HG03039 (cell line): ENCODE data around the gene SRR.

Experiments
- ATAC-seq: cut with Tn5 transposase; IDR thresholded peaks from one replicate; pipeline ENCODE4 v1.9.1; 2021; ENCODE audit warnings: mild to moderate bottlenecking, moderate library complexity; ENCODE audit not compliant: unreplicated experiment

Gene SRR

DNA sequence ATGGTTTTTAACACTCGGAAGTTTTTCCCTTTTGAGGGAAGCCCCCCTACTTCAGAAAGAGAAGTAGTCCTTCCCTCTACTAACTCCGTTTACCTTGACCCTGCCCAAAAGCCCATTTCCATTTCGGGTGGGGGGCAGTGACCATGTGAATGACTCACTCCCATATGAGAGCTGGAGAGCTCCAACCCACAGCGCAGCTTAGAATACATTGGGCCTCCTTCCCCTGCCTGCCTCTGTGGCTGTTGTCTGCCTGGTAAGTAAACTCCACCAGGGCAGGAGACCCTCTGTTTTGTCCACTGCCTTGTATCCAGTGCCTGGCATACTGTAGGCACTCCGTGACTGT lies 34.5 kb downstream of the SRR start:
- no peak for ATAC-seq

GRCh38 chr17:2343421-2343820 lies 39.7 kb downstream of the SRR start:
- no peak for ATAC-seq

DNA sequence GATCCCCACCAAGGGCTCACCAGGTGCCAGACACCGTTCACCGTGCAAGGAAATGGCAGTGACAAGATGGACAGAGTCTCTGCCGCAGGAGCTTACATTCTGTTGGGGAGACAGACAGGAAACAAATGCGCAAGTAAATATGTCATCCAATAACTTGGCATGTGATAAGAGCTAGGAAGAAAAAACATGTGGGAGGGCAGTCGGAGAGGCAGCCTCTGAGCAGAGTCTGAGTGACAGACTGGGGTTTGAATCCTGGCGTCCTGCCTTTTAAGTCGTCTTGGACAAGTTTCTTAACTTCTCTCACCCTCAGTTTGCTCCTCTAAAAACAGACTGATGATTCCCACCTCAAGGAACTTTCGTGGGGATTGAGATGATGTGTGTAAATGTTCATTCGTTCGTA lies 40.8 kb downstream of the SRR start:
- no peak for ATAC-seq

DNA sequence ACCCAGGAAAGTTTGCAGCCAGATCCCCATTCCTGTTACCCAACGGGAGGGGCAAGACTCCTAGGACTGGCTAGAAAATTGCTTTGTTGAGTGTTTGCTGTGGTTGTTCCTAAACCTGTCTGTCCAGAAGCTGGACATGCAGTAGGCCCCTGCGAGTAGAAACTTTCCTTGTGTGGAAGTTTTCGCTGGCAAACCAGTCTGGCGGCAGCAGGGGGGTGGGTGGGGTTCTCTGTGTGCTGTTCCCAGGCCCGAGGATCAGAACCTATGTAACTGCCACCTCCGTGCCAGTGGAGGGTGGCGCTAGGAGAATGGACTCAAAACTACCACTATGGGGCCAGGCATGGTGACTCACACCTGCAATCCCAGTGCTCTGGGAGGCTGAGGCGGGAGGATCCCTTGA lies 42.7 kb downstream of the SRR start:
- ATAC-seq, result no peak

GRCh38 chr17:2347805-2348685 lies 44.3 kb downstream of the SRR start:
- no peak for ATAC-seq

- ATAC-seq, result no peak
These were observed 47.5 kb downstream of the SRR start for GRCh38 chr17:2351269-2351668.

GRCh38 chr17:2354311-2354710 lies 50.6 kb downstream of the SRR start:
- ATAC-seq, result no peak

DNA sequence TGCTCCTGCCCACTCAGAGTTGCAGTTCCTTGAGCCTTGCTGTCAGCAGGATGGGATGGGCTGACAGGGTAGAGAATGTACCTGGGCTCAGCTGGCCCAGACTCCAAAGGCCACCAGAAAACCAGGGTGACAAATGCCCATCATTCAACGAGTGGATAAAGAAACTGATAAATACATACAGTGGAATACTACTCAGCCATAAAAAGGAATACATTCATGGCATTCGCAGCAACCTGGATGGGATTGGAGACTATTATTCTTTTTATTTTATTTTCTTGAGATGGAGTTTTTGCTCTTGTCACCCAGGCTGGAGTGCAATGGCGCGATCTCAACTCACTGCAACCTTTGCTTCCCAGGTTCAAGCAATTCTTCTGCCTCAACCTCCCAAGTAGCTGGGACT lies 53.5 kb downstream of the SRR start:
- ATAC-seq, result no peak

GRCh38 chr17:2357931-2358434 lies 54.2 kb downstream of the SRR start:
- no peak for ATAC-seq

DNA sequence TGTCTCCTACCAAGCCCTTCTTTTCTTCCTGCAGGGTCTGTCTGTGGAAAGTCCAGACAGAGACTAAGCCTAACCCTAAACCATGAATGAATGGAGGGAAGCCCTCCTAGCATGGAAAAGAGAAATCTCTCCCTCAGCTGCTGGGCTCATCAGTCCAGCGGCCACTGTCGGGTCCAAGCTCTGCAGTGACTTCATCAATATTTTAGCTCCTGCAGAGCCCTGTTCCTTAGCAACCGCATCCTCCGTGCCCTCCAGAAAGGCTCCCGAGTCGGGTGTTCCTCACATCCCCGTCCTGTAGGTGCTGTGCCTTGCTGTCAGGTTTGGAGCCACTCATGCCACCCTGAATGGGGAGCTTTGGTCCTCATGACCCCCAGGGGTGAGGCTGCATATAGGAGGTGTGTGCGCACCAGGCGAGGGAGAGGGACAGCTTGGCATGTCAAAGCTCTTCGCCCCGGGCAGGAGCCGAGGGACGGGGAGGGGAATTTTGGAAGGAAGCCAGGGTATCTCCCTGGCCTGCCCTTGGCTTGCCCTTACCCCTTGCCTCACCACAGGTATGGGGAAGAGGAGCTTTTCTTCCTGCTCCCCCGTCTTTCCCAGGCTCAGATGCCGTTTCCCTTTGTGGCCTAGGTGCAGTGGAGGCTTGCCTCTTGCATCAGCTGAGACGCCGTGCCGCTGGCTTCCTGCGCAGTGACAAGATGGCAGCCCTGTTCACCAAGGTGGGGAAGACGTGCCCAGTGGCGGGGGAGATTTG lies 57.4 kb downstream of the SRR start:
- no peak for ATAC-seq

- no peak for ATAC-seq
These were observed 58.3 kb downstream of the SRR start for GRCh38 chr17:2362016-2362415.

DNA sequence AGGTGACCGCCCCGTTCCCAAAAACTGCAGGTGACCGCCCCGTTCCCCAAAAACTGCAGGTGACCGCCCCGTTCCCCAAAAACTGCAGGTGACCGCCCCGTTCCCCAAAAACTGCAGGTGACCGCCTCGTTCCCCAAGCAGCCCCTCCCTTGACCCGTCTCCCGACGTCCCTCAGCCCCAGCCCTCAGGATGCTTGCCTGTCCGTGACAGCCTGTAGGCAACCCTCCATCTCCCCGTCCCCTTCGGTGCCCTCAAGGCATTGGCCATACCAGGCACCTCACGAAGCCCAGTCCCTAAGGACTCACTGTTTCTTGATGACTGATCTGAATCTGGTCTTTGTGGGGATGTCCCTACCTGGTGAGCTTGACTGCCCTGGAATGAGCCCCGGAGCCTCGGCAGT lies 58.7 kb downstream of the SRR start:
- ATAC-seq, result no peak

DNA sequence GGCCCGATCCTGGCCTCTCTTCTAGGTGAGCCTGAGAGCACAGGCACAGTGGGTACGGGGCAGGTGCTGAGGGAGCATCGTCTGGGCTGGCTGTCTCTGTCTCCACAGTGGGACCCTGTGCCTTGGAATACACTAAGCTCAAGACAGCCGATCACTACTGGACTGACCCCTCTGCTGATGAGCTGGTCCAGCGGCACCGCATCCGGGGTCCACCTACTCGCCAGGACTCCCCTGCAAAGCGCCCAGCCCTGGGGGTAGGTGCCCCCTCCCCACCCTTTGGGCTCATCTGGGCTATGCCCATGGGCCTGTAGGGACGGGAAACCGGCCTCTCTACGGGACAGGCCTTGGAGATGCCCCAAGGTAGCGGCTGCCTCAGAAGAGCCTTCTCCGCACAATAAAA lies 59.1 kb downstream of the SRR start:
- ATAC-seq, result no peak

DNA sequence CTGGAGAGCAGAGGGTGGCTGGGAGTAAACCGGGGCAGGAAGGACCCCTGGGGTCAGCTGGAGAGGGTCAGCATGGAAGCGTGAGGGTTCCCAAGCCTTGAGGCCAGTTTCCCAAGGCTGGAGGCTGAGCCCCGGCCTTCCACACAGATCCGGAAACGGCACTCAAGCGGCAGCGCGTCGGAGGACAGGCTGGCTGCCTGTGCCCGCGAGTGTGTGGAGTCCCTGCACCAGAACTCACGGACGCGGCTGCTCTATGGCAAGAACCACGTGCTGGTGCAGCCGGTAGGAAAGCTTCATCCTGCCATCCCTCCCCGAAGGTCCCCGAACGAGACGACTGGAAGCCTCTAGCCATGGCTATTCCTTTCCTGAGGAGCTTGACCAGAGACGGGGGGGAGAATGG lies 59.6 kb downstream of the SRR start:
- no peak for ATAC-seq

- no peak for ATAC-seq
These were observed 60.4 kb downstream of the SRR start for GRCh38 chr17:2363851-2364762.

- no peak for ATAC-seq
These were observed 61.0 kb downstream of the SRR start for GRCh38 chr17:2364763-2365116.

GRCh38 chr17:2365132-2365531 lies 61.4 kb downstream of the SRR start:
- no peak for ATAC-seq

GRCh38 chr17:2366747-2367494 lies 63.2 kb downstream of the SRR start:
- ATAC-seq, result no peak

- ATAC-seq, result no peak
These were observed 64.6 kb downstream of the SRR start for GRCh38 chr17:2368359-2368758.

- no peak for ATAC-seq
These were observed 65.3 kb downstream of the SRR start for GRCh38 chr17:2369039-2369438.
